NCI-H345 treated with DMSO at 0.1 percent for 48 hours (cell line): ENCODE data around the gene MAPK6.
"Not testable (repeated sequence)": the region's sequence is repeated elsewhere in the genome, so short reads cannot be mapped to it uniquely, and the experiment has no call there.

Experiments used
- DNase-seq: peaks from one replicate; lab custom pipeline; 2025; ENCODE audit not compliant: unreplicated experiment; lab: John Stamatoyannopoulos, UW

MAPK6 gene

DNA sequence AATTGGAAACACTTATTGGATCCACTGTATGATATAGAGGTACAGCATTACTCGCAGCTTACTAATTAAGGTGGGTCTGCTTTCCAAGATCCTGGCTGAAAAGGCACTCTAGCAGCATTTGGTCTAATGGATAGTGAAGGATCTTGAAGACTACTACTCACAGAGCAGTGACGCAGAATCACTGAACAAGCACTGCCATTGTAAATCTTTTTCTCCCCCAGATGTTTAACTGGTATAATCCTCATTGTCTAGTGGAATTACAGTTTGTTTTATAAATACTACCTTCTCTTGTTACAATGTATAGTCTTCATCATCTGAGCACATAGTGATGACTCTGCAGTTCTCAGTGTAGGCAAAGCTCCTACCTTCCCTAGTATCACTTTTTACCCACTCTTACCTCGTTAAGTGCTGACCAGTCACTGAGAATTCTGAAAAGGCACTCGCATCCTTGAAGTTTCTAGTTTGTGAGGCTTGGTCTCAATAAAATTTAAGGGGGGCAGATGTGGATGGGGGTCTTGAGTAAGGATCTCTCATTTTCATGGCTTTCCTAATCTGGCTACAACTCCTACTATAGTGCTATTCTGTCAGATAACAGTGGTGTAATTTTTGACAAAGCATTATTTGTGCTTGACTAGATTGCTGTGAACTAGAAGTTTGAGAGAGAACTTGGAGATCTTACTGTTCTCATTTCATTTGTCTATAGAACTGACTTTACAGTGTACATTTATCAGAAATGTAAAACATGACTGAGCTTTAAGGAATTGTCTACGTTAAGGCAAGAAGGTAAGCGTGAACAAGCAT lies 23.2 kb downstream of the MAPK6 start:
- DNase-seq = no peak

DNA sequence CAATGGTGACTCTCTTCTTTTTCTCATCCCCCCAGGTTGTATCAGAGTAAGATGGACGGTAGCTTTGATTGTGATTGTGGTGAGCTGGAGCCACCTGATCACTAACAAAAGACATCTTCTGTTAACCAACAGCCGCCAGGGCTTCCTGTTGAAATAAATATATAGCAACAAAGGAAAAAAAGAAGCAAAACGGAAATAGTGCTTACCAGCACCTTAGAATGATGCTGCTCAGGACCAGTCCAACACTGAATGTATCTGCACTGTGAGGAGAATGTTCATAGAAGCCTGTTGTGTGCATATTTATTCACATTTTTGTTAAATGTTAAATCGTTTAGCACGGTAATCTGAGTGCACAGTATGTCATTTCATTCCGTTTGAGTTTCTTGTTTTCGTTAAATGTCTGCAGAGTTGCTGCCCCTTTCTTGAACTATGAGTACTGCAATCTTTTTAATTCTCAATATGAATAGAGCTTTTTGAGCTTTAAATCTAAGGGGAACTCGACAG lies 26.8 kb downstream of the MAPK6 start:
- DNase-seq = not testable (repeated sequence)

DNA sequence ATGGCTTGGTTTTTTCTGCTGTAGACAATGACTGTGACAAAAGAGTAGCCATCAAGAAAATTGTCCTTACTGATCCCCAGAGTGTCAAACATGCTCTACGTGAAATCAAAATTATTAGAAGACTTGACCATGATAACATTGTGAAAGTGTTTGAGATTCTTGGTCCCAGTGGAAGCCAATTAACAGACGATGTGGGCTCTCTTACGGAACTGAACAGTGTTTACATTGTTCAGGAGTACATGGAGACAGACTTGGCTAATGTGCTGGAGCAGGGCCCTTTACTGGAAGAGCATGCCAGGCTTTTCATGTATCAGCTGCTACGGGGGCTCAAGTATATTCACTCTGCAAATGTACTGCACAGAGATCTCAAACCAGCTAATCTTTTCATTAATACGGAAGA lies 27.5 kb downstream of the MAPK6 start:
- DNase-seq = not testable (repeated sequence)

DNA sequence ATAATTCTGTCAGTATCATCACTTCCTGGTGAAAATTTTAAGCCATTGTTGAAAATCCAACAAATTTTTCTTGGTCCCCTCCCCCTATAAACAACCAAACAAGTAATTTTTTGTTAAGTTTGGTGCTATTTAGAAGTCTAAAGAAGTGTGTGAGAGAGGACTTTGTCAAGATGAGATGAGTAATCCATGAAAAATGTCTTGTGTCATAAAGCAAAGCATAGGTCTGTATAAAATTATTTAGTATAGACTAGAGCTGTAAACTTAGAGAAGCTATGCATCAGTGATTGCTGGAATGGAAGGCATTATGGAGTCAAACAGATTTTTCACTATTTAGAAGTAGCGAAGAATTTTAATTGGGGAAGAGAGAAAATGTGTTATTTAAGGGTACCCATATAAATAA lies 31.4 kb downstream of the MAPK6 start:
- no peak for DNase-seq

DNA sequence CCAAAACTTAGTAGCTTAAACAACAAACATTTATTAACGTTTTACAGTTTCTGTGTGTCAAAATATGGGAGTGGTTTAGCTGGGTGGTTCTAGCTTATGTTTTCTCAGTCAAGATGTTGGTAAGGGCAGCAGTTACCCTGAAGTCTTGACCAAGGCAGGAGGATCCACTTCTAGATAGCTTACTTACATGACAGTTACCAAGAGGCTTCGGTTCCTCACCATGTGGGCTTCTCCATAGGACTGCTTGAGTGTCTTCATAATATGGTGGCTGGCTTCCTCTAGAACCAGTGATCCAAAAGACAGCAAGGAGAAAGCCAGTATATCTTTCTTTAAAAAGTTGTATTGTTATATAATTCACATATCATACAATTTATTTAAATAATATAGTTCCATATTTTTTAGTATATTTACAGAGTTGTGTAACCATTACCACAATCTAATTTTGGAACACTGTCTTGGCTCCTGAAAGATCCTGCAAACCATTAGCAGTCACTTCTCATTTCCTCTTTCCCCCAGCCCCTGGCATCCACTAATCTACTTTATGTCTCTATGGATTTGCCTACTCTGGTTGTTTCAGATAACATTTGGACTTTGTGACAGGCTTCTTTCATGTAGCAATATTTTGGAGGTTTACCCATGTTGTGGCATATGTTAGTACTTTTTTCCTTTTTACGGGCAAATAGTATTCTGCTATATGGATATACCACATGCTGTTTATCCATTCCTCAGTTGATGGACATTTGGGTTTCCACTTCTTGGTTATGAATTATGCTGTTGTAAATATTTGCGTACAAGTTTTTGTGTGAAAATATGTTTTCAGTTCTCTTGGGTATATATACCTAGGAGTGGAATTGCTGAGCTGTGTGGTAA lies 33.3 kb downstream of the MAPK6 start:
- no peak for DNase-seq

DNA sequence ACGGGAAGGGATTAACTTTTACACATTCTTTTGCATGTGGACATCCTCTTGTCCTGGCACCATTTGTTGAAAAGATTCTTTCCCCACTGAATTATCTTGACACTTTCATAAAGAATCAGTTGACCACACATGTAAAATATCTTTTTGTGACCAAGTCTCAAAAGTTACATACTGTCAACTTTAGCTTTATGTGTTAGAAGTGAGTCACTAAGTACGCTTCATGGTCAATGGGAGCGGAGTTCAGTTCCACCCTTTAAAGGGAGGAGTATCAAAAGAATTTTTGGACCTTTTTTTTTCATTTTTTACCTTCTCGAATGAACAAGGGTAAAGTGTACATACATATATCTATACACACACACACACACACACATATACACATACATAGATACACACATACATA lies 35.4 kb downstream of the MAPK6 start:
- no peak for DNase-seq

DNA sequence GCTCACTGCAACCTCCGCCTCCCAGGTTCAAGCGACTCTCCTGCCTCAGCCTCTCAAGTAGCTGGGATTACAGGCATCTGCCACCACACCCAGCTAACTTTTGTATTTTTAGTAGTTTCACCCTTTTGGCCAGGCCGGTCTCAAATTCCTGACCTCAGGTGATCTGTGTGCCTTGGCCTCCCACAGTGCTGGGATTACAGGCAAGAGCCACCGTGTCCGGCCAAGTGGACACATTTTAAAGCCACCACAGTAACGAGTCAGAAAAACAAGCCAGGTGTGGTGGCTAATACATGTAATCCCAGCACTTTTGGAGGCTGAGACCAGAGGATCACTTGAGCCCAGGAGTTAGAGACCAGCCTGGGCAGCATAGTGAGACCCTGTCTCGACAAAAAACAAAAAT lies 35.8 kb downstream of the MAPK6 start:
- DNase-seq = not testable (repeated sequence)

DNA sequence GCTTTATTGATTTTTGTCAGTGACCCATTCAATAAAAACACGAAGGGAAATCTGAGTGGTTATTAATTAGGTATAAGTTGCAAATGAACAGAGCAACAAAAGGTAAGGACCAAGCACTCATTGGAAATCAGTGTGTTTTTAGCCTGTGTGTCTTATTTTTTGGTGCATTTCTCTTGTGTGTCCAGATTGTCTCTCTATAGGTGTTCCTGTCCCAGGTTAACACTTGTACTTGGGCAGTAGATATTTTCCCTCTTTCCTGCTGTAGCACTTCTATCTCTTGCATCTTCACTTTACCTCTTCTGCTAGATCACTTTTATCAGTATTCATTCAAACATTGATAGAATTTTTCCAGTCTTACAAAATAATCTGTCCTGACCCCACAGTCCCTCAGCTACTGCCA lies 37.0 kb downstream of the MAPK6 start:
- DNase-seq = no peak

DNA sequence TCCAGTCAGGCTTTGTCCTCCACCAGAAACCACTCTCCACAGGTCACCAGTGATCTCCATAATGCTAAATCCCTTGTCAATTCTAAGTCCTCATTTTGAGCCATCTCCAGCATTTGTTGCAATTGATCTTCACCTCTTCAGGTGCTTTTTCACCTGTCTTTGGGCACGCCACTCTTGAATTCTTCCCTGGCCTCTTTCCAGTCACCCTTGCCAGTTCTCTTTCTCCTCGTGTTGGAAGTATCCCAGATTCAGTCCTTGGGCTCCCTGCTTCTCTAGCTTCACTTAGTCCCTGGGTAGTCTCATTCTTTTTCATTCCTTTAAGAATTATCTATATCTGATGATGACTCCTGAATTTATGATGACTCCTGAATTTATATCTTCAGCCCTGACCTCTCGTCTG lies 37.5 kb downstream of the MAPK6 start:
- no peak for DNase-seq

DNA sequence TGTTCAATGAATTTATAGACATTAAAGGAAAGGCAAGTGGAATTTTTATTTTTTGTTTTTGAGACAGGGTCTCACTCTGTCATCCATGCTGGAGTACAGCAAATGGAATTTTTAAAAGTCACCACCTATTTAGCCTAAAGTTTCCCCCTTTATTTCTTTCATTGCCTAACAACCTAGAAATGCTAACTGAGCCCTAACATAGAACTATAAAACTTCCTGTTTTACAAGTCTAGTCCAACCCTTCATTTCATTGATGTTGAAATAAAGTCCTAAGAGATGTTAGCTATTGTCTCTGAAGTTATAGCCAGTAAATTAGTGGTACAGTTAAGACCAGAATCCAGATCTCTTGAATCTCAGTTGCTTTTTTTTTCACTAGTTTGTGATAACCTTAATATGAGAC lies 39.0 kb downstream of the MAPK6 start:
- no peak for DNase-seq

DNA sequence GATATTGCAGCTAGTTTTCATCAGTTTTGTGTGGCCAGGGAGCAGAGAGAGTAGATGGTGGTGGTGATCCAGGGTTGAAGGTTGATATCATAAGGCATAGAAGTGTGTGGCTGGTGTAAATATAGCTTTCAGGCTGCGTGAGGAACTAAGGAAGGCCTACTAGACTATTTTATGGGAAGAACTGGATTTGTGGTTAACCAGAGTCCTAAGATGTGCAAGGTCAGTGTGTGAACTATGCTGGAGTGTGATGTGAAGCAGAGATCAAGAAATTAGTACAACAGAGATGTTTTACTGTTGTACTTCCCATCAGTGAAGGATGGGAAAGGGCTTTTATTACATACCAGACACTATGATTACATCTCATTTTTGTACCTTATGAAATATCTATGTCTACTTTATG lies 41.5 kb downstream of the MAPK6 start:
- no peak for DNase-seq

DNA sequence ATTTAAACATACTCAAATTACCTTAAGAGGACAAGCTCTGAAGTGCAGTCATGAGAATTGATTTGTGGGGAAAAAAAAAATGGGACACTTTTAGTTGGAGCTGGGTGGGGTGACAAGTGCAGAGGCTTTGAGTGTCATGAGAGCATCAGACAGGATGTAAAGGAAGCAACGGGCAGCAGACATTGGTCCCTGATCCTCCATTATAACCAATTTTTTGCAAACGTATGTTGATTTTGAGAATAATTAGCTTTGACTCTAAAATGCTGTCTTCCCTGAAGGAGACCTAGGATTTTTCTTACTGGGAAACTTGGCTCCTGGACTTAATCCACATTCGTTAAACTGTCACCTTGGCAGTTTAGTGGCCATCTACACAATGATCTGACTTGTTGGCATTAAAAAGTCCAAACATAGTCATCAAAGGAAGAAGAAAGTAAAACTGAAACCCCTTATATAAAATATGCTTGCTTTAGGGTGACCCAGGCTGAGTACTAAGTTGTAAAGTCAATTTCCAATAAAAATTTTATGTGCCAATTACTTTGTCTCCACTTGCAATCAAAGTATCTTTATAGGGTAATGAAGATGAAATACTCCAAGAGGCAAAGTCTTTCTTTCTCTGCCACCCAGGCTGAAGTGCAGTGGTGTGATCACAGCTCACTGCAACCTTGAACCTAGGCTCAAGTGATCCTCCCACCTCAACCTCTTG lies 48.0 kb downstream of the MAPK6 start:
- DNase-seq = no peak

DNA sequence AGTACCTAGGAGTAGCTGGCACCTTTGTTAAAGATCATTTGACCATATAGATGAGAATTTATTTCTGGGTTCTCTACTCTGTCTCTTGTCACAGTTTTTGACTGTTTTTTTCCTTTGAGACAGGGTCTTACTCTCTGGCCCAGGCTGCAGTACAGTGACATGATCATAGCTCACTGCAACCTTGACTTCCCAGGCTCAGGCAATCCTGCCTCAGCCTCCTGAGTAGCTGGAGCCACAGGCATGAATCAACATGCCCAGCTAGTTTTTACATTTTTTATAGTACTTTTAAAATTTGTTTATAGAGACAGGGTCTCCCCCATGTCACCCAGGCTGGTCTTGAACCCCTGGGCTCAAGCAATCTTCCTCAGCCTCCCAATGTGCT lies 48.5 kb downstream of the MAPK6 start:
- DNase-seq = no peak

DNA sequence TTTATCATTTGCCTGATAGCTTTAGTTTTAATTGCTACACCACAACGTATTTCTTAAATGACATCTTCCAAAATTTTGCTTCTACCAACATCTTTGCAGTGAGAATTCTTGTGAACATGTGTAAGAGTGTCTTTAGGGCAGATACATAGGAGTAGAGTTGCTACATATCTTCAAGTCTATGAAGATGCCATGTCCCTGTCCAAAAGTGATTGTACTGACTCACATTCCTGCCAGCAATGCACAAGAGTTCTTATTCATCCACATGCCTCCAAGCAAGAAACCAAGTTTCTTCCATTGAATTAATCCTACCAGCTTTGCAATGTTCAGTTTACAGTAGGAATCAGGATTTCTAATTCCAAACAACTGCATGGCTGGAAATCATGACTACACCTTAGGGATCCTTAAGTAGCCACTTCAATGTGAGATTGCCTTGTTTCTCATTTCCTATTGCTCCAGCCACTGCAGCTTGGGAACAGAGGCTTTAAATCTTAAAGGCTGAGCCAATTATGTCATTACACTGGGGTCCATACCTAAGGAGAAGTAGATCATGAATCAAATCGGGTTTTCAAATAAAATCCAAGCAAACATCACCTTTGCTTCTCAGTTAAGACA lies 49.1 kb downstream of the MAPK6 start:
- DNase-seq = no peak

DNA sequence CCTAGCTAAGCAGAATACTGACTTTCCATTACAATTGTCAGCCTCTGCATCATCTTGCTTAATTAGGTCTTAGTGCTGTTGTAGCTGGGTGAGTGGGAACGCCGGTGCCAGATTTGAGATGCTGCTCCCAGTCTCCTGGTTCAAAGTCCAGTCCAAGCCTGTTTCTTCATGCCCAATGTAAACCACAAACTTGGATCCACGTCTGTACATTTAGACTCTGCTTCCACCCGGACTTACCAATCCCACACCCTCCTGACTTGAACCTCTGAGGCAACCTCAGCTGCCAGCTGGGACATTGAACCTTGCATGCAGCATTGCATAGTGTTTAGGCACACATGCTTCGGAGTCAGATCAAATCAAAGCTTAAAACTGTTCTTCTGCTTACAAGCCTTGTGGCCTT lies 50.5 kb downstream of the MAPK6 start:
- no peak for DNase-seq

DNA sequence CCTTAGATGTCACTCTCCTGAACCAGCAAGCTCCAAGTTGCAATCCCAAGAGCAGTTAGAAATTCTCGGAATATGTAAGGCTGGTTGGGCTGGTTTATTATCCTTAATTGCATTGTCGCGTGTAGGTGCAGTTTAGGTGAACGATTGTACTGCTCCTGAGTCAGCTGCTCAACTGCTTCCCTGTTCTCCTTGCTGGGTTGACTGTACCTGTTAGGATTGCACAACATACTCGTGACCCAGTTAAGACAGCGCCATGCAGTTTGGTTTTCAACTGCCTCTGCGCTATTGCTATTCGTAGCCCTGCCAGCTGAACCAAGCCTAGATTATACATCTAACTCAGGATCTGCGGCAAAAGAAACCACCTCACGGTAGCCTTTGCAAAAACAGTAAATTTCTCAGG lies 52.6 kb downstream of the MAPK6 start:
- no peak for DNase-seq

DNA sequence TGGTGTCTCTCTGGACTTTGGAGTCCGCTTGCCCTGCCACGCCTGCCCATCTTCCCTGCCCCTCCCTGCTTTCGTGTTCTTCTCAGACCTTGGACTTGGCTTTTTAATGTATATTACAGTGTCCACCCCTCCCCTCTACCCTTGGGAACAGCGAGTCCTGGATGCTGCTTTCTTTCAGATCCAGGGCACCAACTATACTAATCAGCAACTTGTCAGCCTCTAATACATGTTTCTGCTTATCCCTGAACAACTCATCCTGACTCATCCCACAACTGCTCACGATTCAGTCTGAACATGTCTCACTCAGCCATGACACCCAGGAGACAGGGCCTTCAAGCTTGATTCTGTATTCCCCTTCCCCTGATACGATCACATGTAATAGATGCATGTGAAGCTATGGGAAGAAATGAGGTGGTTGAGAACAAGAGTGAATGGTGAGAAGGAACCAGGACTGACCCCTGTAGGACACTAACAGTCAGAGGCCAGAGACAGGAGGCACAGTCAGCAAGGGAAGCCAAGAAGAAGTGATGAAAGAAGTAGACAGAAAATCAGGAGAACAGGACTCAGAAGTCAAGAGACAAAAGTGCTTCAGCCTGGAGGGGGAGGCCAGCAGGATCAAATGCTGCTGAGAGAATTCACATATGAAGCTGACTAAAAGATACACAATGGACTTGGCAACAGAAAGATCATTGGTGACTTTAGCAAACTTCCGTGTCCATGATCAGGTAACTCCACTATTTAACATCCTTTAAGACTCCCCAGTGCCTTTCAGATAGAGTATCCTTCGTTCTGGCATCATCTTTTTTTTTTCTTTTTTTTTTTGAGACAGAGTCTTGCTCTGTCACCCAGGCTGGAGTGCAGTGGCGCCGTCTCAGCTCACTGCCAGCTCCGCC lies 58.1 kb downstream of the MAPK6 start:
- no peak for DNase-seq

DNA sequence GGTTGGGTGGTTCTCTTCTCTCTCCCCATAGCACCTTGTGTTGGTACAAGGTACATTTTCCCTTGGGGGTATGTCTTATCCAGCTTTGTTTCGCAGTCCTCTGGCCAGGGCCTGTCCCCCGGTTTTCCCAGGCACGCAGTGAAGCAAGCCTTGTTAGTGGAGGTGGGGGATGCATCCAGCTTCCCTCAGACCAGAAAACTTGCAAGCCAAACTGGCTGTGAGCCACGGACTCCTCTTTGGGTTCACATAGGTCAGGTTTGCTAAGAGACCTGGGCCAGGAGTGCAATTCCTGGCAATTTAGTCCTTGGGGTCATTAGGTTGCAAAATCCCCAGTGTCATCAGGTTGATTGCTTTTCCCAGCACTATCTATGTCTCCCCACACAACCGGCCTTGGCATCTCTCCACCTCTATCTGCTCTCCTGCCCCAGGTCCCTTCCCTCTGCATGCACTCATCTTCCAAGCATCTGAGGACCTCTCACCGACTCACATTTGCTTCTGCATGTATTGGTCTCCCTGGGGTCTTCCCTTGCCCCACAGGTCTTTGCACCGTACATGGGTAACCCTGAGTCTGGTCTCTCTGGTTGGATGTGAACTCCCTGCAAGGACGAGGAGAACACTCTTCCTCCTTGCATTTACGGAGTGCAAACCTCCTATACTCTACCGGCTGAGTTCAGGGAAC lies 59.3 kb downstream of the MAPK6 start:
- no peak for DNase-seq

DNA sequence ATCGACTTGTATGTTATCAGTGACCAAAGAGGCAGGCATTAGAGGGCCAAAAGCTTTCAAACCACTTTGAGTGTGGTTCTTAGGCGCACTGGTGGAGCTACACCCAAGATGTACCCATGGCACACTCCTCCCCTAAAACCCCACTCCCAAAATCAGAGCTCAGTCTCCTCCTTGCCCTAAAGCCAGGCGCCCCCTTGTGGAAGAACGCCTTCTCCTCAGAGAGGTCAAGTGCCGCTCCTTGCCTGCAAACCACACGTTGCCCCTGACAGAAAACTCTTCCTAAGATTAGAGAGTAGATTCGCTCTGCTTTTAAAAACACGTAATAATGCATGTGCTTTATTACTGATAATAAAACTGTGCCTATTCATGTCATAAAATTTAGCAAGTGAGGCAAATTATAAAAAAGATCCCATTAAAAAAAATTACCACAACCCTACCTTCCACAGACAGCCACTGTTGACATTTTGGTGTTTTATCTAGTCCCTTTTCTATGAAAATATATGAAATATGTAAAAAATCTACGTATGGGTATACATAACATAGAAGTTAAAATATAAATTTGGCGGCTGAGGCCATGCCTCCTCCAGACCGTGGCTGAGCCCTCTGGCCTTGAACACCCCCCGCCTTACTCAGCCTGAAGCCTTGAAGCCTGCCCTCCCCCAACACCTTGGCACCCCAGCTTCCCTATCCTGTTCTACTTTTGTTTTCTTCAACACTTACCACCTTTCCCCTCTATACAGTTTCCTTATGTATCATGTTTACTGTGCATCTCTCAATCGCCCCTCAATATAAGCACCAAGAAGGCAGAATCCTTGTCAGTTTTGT lies 60.1 kb downstream of the MAPK6 start:
- DNase-seq = no peak
